Measurements from ENCODE around the gene EPHB1. TPM values are rescaled to one million over a fixed set of nuclear protein-coding genes. Genes with fewer than 3 reads are reported as not detected.

Gene EPHB1
- total RNA-seq, 4 donors from 2014 or later: 2.3 to 5.6 (median 4.6) TPM

- WGBS, 2 donors: 94 to 99% methylated on average over 8 of the region's 8 CpGs
- intact Hi-C loops (cut with DNase I): no loop called here
- Histone ChIP-seq H3K9me3 (no peaks in the 10 kb centered on the region), H3K27me3 (no peaks in the 10 kb centered on the region), H3K4me1 (peaks cover 10 to 32% of the 10 kb centered on the region in 2 donors), H3K4me3 (replicated peaks in 1 of 3) (no peak overlapping the region), H3K36me3 (no peaks in the 10 kb centered on the region), H3K27ac (no peak overlapping the region)
- no peak for DNase-seq
- TF ChIP-seq, protein P1, sequence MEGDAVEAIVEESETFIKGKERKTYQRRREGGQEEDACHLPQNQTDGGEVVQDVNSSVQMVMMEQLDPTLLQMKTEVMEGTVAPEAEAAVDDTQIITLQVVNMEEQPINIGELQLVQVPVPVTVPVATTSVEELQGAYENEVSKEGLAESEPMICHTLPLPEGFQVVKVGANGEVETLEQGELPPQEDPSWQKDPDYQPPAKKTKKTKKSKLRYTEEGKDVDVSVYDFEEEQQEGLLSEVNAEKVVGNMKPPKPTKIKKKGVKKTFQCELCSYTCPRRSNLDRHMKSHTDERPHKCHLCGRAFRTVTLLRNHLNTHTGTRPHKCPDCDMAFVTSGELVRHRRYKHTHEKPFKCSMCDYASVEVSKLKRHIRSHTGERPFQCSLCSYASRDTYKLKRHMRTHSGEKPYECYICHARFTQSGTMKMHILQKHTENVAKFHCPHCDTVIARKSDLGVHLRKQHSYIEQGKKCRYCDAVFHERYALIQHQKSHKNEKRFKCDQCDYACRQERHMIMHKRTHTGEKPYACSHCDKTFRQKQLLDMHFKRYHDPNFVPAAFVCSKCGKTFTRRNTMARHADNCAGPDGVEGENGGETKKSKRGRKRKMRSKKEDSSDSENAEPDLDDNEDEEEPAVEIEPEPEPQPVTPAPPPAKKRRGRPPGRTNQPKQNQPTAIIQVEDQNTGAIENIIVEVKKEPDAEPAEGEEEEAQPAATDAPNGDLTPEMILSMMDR (IDR thresholded peaks at IDR 0.05): no peak
- TF ChIP-seq POLR2A (IDR thresholded peaks at IDR 0.05): no peak
These were observed 218.1 kb downstream of the EPHB1 start for GRCh38 chr3:135013206-135013605.

GRCh38 chr3:135014566-135014965 lies 219.5 kb downstream of the EPHB1 start:
- WGBS, 2 donors: 0% methylated on average over 1 of the region's 1 CpG
- H3K27me3 ChIP-seq: no peaks in the 10 kb centered on the region
- no peak overlapping the region for H3K4me3 ChIP-seq (replicated peaks in 1 of 3)
- no peak for TF ChIP-seq POLR2A (IDR thresholded peaks at IDR 0.05)
- TF ChIP-seq, protein P1 (IDR thresholded peaks at IDR 0.05): no peak
- peaks cover 12 to 35% of the 10 kb centered on the region in 2 donors for H3K4me1 ChIP-seq
- intact Hi-C loops (cut with DNase I): no loop called here
- no peaks in the 10 kb centered on the region for H3K36me3 ChIP-seq
- H3K27ac ChIP-seq: no peak overlapping the region
- DNase-seq: no peak
- no peaks in the 10 kb centered on the region for H3K9me3 ChIP-seq

DNA sequence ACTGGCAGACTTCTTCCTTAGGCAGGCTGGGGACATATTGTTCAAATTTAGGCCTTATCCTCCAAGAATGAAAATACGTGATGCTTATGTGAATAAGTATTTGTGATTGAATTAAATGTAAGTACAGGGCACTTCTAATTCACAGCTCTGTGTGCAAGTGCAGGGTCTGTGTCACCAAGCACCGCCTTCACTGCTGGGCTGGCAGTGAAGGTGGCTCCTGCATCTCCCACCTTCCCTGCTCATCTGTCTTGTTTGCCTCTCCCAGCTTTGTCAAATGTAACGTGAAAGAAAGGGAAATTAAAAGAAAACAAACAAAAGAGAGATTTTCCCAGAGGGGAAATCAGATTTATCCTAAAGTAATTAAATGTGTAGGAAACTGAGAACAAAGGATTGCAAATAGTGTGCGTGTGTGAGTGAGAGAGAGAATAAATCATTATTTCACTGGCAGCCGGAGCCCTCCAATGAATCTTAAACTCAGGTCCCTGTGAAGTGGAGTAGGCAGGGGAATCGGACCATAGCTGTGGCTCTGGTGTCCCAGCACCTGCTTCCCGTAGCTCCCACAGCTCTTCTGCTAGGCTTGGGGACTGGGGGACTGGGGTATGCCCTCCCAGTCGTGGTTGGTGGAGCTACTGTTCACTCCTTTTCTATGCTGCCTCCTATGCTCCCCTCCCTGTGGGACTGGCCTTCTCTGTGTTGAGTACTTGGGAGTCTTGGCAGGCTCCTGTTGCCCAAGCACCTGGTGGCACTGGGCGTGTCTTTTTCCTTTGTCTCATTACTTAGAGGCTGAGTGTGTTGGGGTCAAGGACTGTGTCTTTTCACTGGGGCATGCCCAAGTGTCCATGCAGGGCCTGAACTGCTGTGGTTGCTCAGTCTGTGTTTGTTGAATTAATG lies 222.2 kb downstream of the EPHB1 start:
- H3K9me3 ChIP-seq: no peaks in the 10 kb centered on the region
- H3K4me1 ChIP-seq: peaks cover 12 to 27% of the 10 kb centered on the region in 2 donors
- intact Hi-C loops (cut with DNase I): no loop called here
- H3K27me3 ChIP-seq: no peaks in the 10 kb centered on the region
- H3K27ac ChIP-seq: peak overlapping the region; percentile 57 to 72 (median 68)
- no peak overlapping the region for H3K4me3 ChIP-seq (replicated peaks in 1 of 3)
- H3K36me3 ChIP-seq: no peaks in the 10 kb centered on the region
- DNase-seq: peak; percentile 77 to 91
- TF ChIP-seq POLR2A (IDR thresholded peaks at IDR 0.05): peak in 1 of 2 donors; percentile 37
- TF ChIP-seq, protein P1 (IDR thresholded peaks at IDR 0.05): no peak
- WGBS, 2 donors: 45 to 60% methylated on average over 9 of the region's 9 CpGs

DNA sequence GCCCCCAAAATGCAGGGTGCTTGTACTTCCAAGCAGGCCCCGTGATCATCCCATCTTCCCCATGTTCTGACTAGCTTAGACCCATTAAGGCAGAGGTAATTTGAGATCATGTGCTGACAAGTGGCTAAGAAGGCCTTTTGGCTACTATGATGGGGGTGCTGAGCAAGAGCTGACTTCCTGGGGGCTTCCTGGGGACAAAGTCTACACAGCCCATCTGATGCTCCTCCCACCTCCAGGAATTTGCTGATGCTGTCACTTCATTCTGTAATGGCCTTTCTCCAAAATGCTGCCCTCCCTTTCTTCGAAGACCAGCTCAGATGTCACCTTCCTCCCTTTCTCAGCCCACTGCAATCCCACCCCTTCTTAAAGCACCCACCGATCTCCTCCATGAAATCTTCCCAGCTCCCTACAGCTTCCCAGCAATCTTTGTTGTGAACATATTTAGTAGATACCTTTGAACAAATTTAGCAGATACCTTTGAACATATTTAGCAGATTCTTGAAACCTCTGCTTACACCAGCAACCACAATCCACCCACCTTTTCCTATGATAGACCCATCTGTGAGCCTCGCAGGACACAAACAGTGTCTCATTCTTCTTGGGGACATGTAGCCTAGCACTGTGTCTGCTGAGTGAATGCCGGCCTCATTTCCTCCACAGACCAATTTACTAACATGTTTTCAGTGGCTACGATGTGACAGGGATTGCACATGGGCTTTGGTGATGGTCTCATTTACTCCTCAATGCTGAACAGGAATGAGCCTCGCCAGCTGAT lies 223.3 kb downstream of the EPHB1 start:
- Histone ChIP-seq H3K27me3 (no peaks in the 10 kb centered on the region), H3K9me3 (no peaks in the 10 kb centered on the region), H3K4me3 (replicated peaks in 1 of 3) (no peak overlapping the region), H3K4me1 (peaks cover 12 to 23% of the 10 kb centered on the region in 2 donors), H3K27ac (peak overlapping the region; percentile 57 to 72 (median 68)), H3K36me3 (no peaks in the 10 kb centered on the region)
- DNase-seq: no peak
- TF ChIP-seq POLR2A (IDR thresholded peaks at IDR 0.05): no peak
- TF ChIP-seq, protein P1 (IDR thresholded peaks at IDR 0.05): no peak
- 86% methylated on average over 7 of the region's 7 CpGs for WGBS, 2 donors
- intact Hi-C loops (cut with DNase I): no loop called here

Measured in thyroid gland (tissue), 4 donors.